NB4 (cell line): ENCODE results near the gene NUMB.

Experiments
- DNase-seq: peaks from one replicate; pipeline ENCODE4 v3.0.0; 2010; ENCODE audit warnings: low read depth
- H3K4me3 ChIP-seq: one replicate; pipeline ENCODE4 v1.5.1; 2011; ENCODE audit warnings: mild to moderate bottlenecking, low read depth, low read length, moderate library complexity
- CTCF ChIP-seq: IDR thresholded peaks from one replicate; pipeline ENCODE4 v1.5.1; 2012; ENCODE audit warnings: low read depth, low read length
- MAX ChIP-seq: IDR thresholded peaks from 2 replicates; pipeline ENCODE4 v1.6.1; 2011; ENCODE audit warnings: low read depth, low read length
- MYC ChIP-seq: IDR thresholded peaks from 2 replicates; pipeline ENCODE4 v1.6.1; 2011; ENCODE audit warnings: low read depth, low read length
- POLR2A ChIP-seq: IDR thresholded peaks from 2 replicates; pipeline ENCODE4 v1.6.1; 2011; ENCODE audit warnings: mild to moderate bottlenecking; ENCODE audit not compliant: insufficient read length; ENCODE audit errors: extremely low read depth

Gene NUMB

GRCh38 chr14:73295198-73295796, 163.0 kb downstream of the NUMB start:
- peak; percentile 59 for DNase-seq
- H3K4me3 ChIP-seq = no peak overlapping the region
- no peak for TF ChIP-seq POLR2A
- TF ChIP-seq MAX = no peak
- peak; percentile 47 for TF ChIP-seq CTCF

- TF ChIP-seq POLR2A (no peak), MAX (no peak), MYC (no peak), CTCF (no peak)
- no peak overlapping the region for H3K4me3 ChIP-seq
- DNase-seq = no peak
These were observed 164.3 kb downstream of the NUMB start for GRCh38 chr14:73293782-73294781.

GRCh38 chr14:73290279-73290678, 168.1 kb downstream of the NUMB start:
- DNase-seq = no peak
- no peak overlapping the region for H3K4me3 ChIP-seq
- TF ChIP-seq POLR2A = no peak

- TF ChIP-seq MYC (no peak), POLR2A (no peak), MAX (no peak), CTCF (no peak)
- H3K4me3 ChIP-seq = no peak overlapping the region
- DNase-seq = no peak
These were observed 168.6 kb downstream of the NUMB start for GRCh38 chr14:73289729-73290128.

GRCh38 chr14:73289308-73289707, 169.0 kb downstream of the NUMB start:
- DNase-seq = no peak
- no peak overlapping the region for H3K4me3 ChIP-seq
- no peak for TF ChIP-seq POLR2A
- no peak for TF ChIP-seq MYC
- TF ChIP-seq MAX = no peak
- no peak for TF ChIP-seq CTCF

- no peak for DNase-seq
- no peak for TF ChIP-seq MAX
- H3K4me3 ChIP-seq = no peak overlapping the region
These were observed 171.3 kb downstream of the NUMB start for GRCh38 chr14:73287071-73287470.
